Measurements from ENCODE around the gene GRB2.
"Not testable (repeated sequence)": the region's sequence is repeated elsewhere in the genome, so short reads cannot be mapped to it uniquely, and the experiment has no call there.

Gene GRB2

GRCh38 chr17:75350706-75351105, 54.8 kb downstream of the GRB2 start:
- no peak for DNase-seq (ENCODE audit: low read depth, low spot score)

GRCh38 chr17:75350029-75350428, 55.4 kb downstream of the GRB2 start:
- DNase-seq (ENCODE audit: low read depth, low spot score) = no peak

- no peak for DNase-seq (ENCODE audit: low read depth, low spot score)
Measured at GRCh38 chr17:75349589-75349988, 55.9 kb downstream of the GRB2 start.

GRCh38 chr17:75348386-75349012, 57.0 kb downstream of the GRB2 start:
- no peak for DNase-seq (ENCODE audit: low read depth, low spot score)

- DNase-seq (ENCODE audit: low read depth, low spot score) = no peak
Measured at GRCh38 chr17:75346906-75347305, 58.6 kb downstream of the GRB2 start.

- not testable (repeated sequence) for DNase-seq (ENCODE audit: low read depth, low spot score)
Measured at GRCh38 chr17:75346368-75346767, 59.1 kb downstream of the GRB2 start.

GRCh38 chr17:75345514-75346167, 59.8 kb downstream of the GRB2 start:
- DNase-seq (ENCODE audit: low read depth, low spot score) = no peak

GRCh38 chr17:75344666-75345065, 60.8 kb downstream of the GRB2 start:
- DNase-seq (ENCODE audit: low read depth, low spot score) = no peak

GRCh38 chr17:75342996-75343395, 62.5 kb downstream of the GRB2 start:
- DNase-seq (ENCODE audit: low read depth, low spot score) = no peak

GRCh38 chr17:75341784-75342486, 63.5 kb downstream of the GRB2 start:
- DNase-seq (ENCODE audit: low read depth, low spot score) = no peak

- DNase-seq (ENCODE audit: low read depth, low spot score) = no peak
Measured at GRCh38 chr17:75340631-75341030, 64.8 kb downstream of the GRB2 start.

- no peak for DNase-seq (ENCODE audit: low read depth, low spot score)
Measured at GRCh38 chr17:75339971-75340370, 65.5 kb downstream of the GRB2 start.

GRCh38 chr17:75338335-75338734, 67.1 kb downstream of the GRB2 start:
- DNase-seq (ENCODE audit: low read depth, low spot score) = no peak

GRCh38 chr17:75335315-75335714, 70.2 kb downstream of the GRB2 start:
- no peak for DNase-seq (ENCODE audit: low read depth, low spot score)

- DNase-seq (ENCODE audit: low read depth, low spot score) = no peak
Measured at GRCh38 chr17:75334723-75335122, 70.8 kb downstream of the GRB2 start.

- DNase-seq (ENCODE audit: low read depth, low spot score) = no peak
Measured at GRCh38 chr17:75331671-75332070, 73.8 kb downstream of the GRB2 start.

GRCh38 chr17:75327757-75328156, 77.7 kb downstream of the GRB2 start:
- no peak for DNase-seq (ENCODE audit: low read depth, low spot score)

GRCh38 chr17:75326226-75326848, 79.1 kb downstream of the GRB2 start:
- DNase-seq (ENCODE audit: low read depth, low spot score) = no peak

- DNase-seq (ENCODE audit: low read depth, low spot score) = no peak
Measured at GRCh38 chr17:75325827-75326225, 79.7 kb downstream of the GRB2 start.

GRCh38 chr17:75325348-75325747, 80.1 kb downstream of the GRB2 start:
- no peak for DNase-seq (ENCODE audit: low read depth, low spot score)

- DNase-seq (ENCODE audit: low read depth, low spot score) = no peak
Measured at GRCh38 chr17:75321506-75321905, 84.0 kb downstream of the GRB2 start.

- DNase-seq (ENCODE audit: low read depth, low spot score) = no peak
Measured at GRCh38 chr17:75319904-75320691, 85.4 kb downstream of the GRB2 start.

All from activated CD4-positive, CD25-positive, alpha-beta regulatory T cell treated with anti-CD3 and anti-CD28 coated beads, Interleukin-2, amount 50 U/mL, for 16 hours (primary cell).